WTC11 (cell line): ENCODE measurements around the gene COL11A1. TPM values are rescaled to one million over a fixed set of nuclear protein-coding genes. Genes with fewer than 3 reads are reported as not detected.
A peak's percentile ranks its signal among the peaks of the same experiment; 100 is the strongest.

ENCODE experiments used
- ATAC-seq: fragments of 200-7000 bp; cut with Tn5 transposase; 2 replicates; pipeline ENCODE4 v1.10.0; 2021; ENCODE audit warnings: mild to moderate bottlenecking, moderate library complexity
- CTCF ChIA-PET: fragments of 300-600 bp; sonication (Branson Sonifier 250); formaldehyde crosslinking; loops from one replicate; lab custom pipeline; 2021; ENCODE audit warnings: antibody characterized with exemption; lab: Charles Lee
- POLR2A ChIA-PET: fragments of 350-600 bp; sonication (Branson Sonifier 250); formaldehyde crosslinking; loops from one replicate; lab custom pipeline; 2021; ENCODE audit warnings: antibody characterized with exemption; lab: Charles Lee
- DNase-seq: peaks from one replicate; pipeline ENCODE4 v3.0.0; 2021; ENCODE audit warnings: low spot score
- H3K27ac Mint-ChIP-seq: 2 replicates; pipeline ENCODE4 v1.8.0; 2021; ENCODE audit warnings: mixed read lengths
- H3K27me3 Mint-ChIP-seq: 2 replicates; pipeline ENCODE4 v1.8.0; 2021; ENCODE audit warnings: low read depth, mild to moderate bottlenecking, moderate library complexity, mixed read lengths
- H3K36me3 Mint-ChIP-seq: 2 replicates; pipeline ENCODE4 v1.8.0; 2021; ENCODE audit warnings: mixed read lengths
- H3K4me1 Mint-ChIP-seq: 2 replicates; pipeline ENCODE4 v1.8.0; 2022; ENCODE audit warnings: mixed read lengths
- H3K4me3 Mint-ChIP-seq: 2 replicates; pipeline ENCODE4 v1.8.0; 2021; ENCODE audit warnings: mild to moderate bottlenecking, moderate library complexity, mixed read lengths
- H3K9me3 Mint-ChIP-seq: 2 replicates; pipeline ENCODE4 v1.8.0; 2021; ENCODE audit warnings: mixed read lengths
- ARID4B ChIP-seq: sonication (generic); formaldehyde crosslinking; IDR thresholded peaks from 2 replicates; pipeline ENCODE4 v1.8.0; 2023; ENCODE audit warnings: missing genetic modification reagents, mild to moderate bottlenecking, borderline replicate concordance
- CBFB ChIP-seq: sonication (generic); formaldehyde crosslinking; IDR thresholded peaks from 2 replicates; pipeline ENCODE4 v1.8.1; 2022; ENCODE audit warnings: mild to moderate bottlenecking, low read depth, missing genetic modification reagents
- CREB1 ChIP-seq: sonication (generic); formaldehyde crosslinking; IDR thresholded peaks from 2 replicates; pipeline ENCODE4 v1.8.0; 2023; ENCODE audit warnings: mild to moderate bottlenecking, missing genetic modification reagents
- E2F5 ChIP-seq: sonication (generic); formaldehyde crosslinking; IDR thresholded peaks from 2 replicates; pipeline ENCODE4 v1.8.1; 2022; ENCODE audit warnings: mild to moderate bottlenecking, moderate library complexity, missing genetic modification reagents
- ERG ChIP-seq: fragments of 250-450 bp; sonication (Bioruptor Pico); IDR thresholded peaks from 2 replicates; pipeline ENCODE4 v1.8.0; 2021; ENCODE audit warnings: mild to moderate bottlenecking
- GABPB1 ChIP-seq: sonication (generic); formaldehyde crosslinking; IDR thresholded peaks from 2 replicates; pipeline ENCODE4 v1.8.1; 2023; ENCODE audit warnings: mild to moderate bottlenecking, missing genetic modification reagents
- NFATC4 ChIP-seq: fragments of 250-450 bp; sonication (Bioruptor Pico); IDR thresholded peaks from 2 replicates; pipeline ENCODE4 v1.9.0; 2021; ENCODE audit warnings: mild to moderate bottlenecking
- NR3C1 ChIP-seq: sonication (generic); formaldehyde crosslinking; conservative IDR thresholded peaks from 2 replicates; pipeline ENCODE4 v1.8.1; 2023; ENCODE audit warnings: low read depth, mild to moderate bottlenecking, missing genetic modification reagents
- SMAD4 ChIP-seq: sonication (generic); formaldehyde crosslinking; IDR thresholded peaks from 2 replicates; pipeline ENCODE4 v1.8.0; 2022; ENCODE audit warnings: mild to moderate bottlenecking, missing genetic modification reagents
- SOX15 ChIP-seq: fragments of 250-450 bp; sonication (Bioruptor Pico); IDR thresholded peaks from 2 replicates; pipeline ENCODE4 v1.9.0; 2021; ENCODE audit warnings: mild to moderate bottlenecking
- SP1 ChIP-seq: sonication (generic); formaldehyde crosslinking; conservative IDR thresholded peaks from 2 replicates; pipeline ENCODE4 v1.8.1; 2022; ENCODE audit warnings: missing genetic modification reagents
- ZNF138 ChIP-seq: sonication (generic); formaldehyde crosslinking; conservative IDR thresholded peaks from 2 replicates; pipeline ENCODE4 v1.8.1; 2022; ENCODE audit warnings: mild to moderate bottlenecking, moderate library complexity, missing genetic modification reagents
- total RNA-seq: library from RNA; stranded (reverse); gene quantifications from 3 replicates; pipeline ENCODE4 v1.2.3, GENCODE V29; 2021
- TF ChIP-seq, protein P1 (sequence below): sonication (generic); formaldehyde crosslinking; IDR thresholded peaks from 2 replicates; pipeline ENCODE4 v1.8.0; 2022; ENCODE audit warnings: missing genetic modification reagents
- TF ChIP-seq, protein P2 (sequence below): fragments of 250-450 bp; sonication (Bioruptor Pico); conservative IDR thresholded peaks from 2 replicates; pipeline ENCODE4 v1.9.0; 2021; ENCODE audit warnings: mild to moderate bottlenecking
- TF ChIP-seq, protein P3 (sequence below): sonication (generic); formaldehyde crosslinking; IDR thresholded peaks from 2 replicates; pipeline ENCODE4 v1.8.1; 2023; ENCODE audit warnings: mild to moderate bottlenecking, missing genetic modification reagents
- TF ChIP-seq, protein P4 (sequence below): fragments of 250-450 bp; sonication (Bioruptor Pico); IDR thresholded peaks from 2 replicates; pipeline ENCODE4 v2.1.2; 2022; ENCODE audit warnings: mild to moderate bottlenecking, moderate library complexity
- TF ChIP-seq, protein P5 (sequence below): fragments of 250-450 bp; sonication (Bioruptor Pico); IDR thresholded peaks from 2 replicates; pipeline ENCODE4 v1.9.0; 2021; ENCODE audit warnings: moderate library complexity, mild to moderate bottlenecking, inconsistent platforms, borderline replicate concordance
- TF ChIP-seq, protein P6 (sequence below): sonication (generic); formaldehyde crosslinking; IDR thresholded peaks from 2 replicates; pipeline ENCODE4 v1.8.1; 2022; ENCODE audit warnings: low read depth, missing genetic modification reagents, borderline replicate concordance

Gene COL11A1
- total RNA-seq, 1 experiment from 2014 or later: 13.1 TPM

DNA sequence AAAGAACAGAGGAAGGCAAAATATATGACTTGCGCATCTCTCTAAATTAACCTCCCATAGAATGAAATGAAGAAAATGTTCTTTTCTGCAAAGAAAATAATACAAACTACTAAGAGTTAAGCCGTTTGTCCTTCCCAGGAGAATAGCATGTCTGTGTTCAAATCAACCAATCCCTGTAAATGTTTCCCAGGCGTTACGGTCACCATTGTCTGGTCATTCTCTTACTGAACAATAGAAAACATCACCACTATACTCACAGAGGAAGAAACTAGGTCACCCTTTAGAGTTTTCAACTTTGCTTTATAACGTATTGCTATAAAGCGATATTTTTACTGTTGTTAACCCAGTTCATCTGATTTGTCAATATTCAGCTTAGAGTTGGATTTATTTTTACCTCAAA lies 34.1 kb downstream of the COL11A1 start:
- POLR2A ChIA-PET: no interaction called here
- 0 out of 2 replicates have a peak overlapping the region, but pooled peaks have one; percentile 45 for H3K27ac Mint-ChIP-seq
- H3K4me3 Mint-ChIP-seq: no peak overlapping the region
- 0 out of 2 replicates have a peak, but pooled peaks cover 3% of the 10 kb centered on the region for H3K4me1 Mint-ChIP-seq
- CTCF ChIA-PET: no interaction called here
- H3K9me3 Mint-ChIP-seq: no peaks in the 10 kb centered on the region
- no peaks in the 10 kb centered on the region for H3K36me3 Mint-ChIP-seq
- DNase-seq (no peak), ATAC-seq (no peak)
- H3K27me3 Mint-ChIP-seq: no peaks in the 10 kb centered on the region
- TF ChIP-seq, protein P1, sequence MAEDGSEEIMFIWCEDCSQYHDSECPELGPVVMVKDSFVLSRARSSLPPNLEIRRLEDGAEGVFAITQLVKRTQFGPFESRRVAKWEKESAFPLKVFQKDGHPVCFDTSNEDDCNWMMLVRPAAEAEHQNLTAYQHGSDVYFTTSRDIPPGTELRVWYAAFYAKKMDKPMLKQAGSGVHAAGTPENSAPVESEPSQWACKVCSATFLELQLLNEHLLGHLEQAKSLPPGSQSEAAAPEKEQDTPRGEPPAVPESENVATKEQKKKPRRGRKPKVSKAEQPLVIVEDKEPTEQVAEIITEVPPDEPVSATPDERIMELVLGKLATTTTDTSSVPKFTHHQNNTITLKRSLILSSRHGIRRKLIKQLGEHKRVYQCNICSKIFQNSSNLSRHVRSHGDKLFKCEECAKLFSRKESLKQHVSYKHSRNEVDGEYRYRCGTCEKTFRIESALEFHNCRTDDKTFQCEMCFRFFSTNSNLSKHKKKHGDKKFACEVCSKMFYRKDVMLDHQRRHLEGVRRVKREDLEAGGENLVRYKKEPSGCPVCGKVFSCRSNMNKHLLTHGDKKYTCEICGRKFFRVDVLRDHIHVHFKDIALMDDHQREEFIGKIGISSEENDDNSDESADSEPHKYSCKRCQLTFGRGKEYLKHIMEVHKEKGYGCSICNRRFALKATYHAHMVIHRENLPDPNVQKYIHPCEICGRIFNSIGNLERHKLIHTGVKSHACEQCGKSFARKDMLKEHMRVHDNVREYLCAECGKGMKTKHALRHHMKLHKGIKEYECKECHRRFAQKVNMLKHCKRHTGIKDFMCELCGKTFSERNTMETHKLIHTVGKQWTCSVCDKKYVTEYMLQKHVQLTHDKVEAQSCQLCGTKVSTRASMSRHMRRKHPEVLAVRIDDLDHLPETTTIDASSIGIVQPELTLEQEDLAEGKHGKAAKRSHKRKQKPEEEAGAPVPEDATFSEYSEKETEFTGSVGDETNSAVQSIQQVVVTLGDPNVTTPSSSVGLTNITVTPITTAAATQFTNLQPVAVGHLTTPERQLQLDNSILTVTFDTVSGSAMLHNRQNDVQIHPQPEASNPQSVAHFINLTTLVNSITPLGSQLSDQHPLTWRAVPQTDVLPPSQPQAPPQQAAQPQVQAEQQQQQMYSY (CRISPR knock-in tag): no peak
- TF ChIP-seq CBFB (CRISPR knock-in tag) (no peak), ARID4B (CRISPR knock-in tag) (no peak), NR3C1 (CRISPR knock-in tag) (no peak), SP1 (no peak), ZNF138 (CRISPR knock-in tag) (no peak), NFATC4 (CRISPR knock-in tag) (no peak), SMAD4 (CRISPR knock-in tag) (no peak), GABPB1 (no peak), SOX15 (CRISPR knock-in tag) (no peak), E2F5 (CRISPR knock-in tag) (no peak), ERG (no peak), CREB1 (no peak)
- TF ChIP-seq, protein P2, sequence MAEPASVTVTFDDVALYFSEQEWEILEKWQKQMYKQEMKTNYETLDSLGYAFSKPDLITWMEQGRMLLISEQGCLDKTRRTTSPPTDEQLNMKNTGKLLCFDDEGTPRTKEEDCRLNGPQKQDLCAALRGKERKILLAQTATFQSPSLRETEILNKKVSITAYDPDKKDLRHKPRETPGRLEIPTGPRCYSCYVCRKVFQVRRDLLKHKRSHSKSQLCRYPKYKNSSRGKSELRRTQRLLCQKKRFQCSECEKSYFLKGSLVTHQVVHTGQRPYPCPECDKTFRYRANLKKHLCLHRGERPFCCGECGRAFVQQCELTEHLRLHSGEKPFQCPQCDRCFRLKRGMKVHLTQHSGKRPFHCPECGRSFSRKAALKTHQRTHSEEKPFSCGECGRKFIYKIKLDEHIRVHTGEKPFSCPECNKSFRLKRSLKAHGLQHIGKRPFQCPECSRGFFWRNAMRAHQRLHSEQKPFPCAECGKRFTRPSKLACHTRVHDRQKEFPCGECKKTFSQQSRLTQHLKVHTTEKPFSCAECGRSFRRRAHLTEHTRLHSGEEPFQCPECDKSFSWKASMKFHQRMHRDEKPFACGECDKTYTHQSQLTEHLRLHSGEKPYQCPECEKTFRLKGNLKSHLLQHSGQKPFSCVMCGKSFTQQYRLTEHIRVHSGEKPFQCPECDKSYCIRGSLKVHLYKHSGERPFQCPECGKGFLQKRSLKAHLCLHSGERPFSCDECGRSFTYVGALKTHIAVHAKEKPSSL: no peak
- TF ChIP-seq, protein P3, sequence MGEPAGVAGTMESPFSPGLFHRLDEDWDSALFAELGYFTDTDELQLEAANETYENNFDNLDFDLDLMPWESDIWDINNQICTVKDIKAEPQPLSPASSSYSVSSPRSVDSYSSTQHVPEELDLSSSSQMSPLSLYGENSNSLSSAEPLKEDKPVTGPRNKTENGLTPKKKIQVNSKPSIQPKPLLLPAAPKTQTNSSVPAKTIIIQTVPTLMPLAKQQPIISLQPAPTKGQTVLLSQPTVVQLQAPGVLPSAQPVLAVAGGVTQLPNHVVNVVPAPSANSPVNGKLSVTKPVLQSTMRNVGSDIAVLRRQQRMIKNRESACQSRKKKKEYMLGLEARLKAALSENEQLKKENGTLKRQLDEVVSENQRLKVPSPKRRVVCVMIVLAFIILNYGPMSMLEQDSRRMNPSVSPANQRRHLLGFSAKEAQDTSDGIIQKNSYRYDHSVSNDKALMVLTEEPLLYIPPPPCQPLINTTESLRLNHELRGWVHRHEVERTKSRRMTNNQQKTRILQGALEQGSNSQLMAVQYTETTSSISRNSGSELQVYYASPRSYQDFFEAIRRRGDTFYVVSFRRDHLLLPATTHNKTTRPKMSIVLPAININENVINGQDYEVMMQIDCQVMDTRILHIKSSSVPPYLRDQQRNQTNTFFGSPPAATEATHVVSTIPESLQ (CRISPR knock-in tag): no peak
- TF ChIP-seq, protein P4, sequence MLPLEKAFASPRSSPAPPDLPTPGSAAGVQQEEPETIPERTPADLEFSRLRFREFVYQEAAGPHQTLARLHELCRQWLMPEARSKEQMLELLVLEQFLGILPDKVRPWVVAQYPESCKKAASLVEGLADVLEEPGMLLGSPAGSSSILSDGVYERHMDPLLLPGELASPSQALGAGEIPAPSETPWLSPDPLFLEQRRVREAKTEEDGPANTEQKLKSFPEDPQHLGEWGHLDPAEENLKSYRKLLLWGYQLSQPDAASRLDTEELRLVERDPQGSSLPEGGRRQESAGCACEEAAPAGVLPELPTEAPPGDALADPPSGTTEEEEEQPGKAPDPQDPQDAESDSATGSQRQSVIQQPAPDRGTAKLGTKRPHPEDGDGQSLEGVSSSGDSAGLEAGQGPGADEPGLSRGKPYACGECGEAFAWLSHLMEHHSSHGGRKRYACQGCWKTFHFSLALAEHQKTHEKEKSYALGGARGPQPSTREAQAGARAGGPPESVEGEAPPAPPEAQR (CRISPR knock-in tag): no peak
- TF ChIP-seq, protein P5, sequence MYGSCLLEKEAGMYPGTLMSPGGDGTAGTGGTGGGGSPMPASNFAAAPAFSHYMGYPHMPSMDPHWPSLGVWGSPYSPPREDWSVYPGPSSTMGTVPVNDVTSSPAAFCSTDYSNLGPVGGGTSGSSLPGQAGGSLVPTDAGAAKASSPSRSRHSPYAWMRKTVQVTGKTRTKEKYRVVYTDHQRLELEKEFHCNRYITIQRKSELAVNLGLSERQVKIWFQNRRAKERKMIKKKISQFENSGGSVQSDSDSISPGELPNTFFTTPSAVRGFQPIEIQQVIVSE (CRISPR knock-in tag): no peak
- TF ChIP-seq, protein P6, sequence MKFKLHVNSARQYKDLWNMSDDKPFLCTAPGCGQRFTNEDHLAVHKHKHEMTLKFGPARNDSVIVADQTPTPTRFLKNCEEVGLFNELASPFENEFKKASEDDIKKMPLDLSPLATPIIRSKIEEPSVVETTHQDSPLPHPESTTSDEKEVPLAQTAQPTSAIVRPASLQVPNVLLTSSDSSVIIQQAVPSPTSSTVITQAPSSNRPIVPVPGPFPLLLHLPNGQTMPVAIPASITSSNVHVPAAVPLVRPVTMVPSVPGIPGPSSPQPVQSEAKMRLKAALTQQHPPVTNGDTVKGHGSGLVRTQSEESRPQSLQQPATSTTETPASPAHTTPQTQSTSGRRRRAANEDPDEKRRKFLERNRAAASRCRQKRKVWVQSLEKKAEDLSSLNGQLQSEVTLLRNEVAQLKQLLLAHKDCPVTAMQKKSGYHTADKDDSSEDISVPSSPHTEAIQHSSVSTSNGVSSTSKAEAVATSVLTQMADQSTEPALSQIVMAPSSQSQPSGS (CRISPR knock-in tag): no peak
